Suprapubic skin (tissue), 3 donors: ENCODE data around the gene SLC44A2.

Experiments
- POLR2A ChIP-seq, 2 donors: fragments of 450-650 bp; IDR thresholded peaks; one replicate each; pipeline ENCODE4 v1.6.1; 2017; ENCODE audit warnings: antibody characterized with exemption in 2 of 2, mild to moderate bottlenecking in 2 of 2, moderate library complexity in 2 of 2
- TF ChIP-seq, protein P1 (sequence below), 2 donors: fragments of 200-600 bp in 1 of 2; fragments of 450-650 bp in 1 of 2; sonication (generic) in 1 of 2; IDR thresholded peaks; one replicate each; pipeline ENCODE4 v1.5.1; 2016 to 2019; ENCODE audit warnings: antibody characterized with exemption in 2 of 2, mild to moderate bottlenecking in 1 of 2, moderate library complexity in 1 of 2

DNA sequence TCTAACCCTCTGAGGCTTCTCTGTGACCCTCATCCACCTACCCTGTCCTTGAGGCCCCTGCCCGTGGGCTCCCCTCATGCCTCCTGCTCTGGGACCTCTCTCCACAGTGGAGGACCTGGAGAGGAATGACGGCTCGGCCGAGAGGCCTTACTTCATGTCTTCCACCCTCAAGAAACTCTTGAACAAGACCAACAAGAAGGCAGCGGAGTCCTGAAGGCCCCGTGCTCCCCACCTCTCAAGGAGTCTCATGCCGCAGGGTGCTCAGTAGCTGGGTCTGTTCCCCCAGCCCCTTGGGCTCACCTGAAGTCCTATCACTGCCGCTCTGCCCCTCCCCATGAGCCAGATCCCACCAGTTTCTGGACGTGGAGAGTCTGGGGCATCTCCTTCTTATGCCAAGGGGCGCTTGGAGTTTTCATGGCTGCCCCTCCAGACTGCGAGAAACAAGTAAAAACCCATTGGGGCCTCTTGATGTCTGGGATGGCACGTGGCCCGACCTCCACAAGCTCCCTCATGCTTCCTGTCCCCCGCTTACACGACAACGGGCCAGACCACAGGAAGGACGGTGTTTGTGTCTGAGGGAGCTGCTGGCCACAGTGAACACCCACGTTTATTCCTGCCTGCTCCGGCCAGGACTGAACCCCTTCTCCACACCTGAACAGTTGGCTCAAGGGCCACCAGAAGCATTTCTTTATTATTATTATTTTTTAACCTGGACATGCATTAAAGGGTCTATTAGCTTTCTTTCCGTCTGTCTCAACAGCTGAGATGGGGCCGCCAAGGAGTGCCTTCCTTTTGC is 18.0 kb downstream of the SLC44A2 start:
- TF ChIP-seq, protein P1, sequence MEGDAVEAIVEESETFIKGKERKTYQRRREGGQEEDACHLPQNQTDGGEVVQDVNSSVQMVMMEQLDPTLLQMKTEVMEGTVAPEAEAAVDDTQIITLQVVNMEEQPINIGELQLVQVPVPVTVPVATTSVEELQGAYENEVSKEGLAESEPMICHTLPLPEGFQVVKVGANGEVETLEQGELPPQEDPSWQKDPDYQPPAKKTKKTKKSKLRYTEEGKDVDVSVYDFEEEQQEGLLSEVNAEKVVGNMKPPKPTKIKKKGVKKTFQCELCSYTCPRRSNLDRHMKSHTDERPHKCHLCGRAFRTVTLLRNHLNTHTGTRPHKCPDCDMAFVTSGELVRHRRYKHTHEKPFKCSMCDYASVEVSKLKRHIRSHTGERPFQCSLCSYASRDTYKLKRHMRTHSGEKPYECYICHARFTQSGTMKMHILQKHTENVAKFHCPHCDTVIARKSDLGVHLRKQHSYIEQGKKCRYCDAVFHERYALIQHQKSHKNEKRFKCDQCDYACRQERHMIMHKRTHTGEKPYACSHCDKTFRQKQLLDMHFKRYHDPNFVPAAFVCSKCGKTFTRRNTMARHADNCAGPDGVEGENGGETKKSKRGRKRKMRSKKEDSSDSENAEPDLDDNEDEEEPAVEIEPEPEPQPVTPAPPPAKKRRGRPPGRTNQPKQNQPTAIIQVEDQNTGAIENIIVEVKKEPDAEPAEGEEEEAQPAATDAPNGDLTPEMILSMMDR (IDR thresholded peaks at IDR 0.05): no peak
- TF ChIP-seq POLR2A (IDR thresholded peaks at IDR 0.05): no peak
